ENCODE results near the gene OASL. TPM values are rescaled to one million over a fixed set of nuclear protein-coding genes. Genes with fewer than 3 reads are reported as not detected.
A peak's percentile ranks its signal among the peaks of the same experiment; 100 is the strongest.
"Not testable (repeated sequence)": the region's sequence is repeated elsewhere in the genome, so short reads cannot be mapped to it uniquely, and the experiment has no call there.

Gene OASL
- total RNA-seq, 1 donor = under 0.01 TPM

DNA sequence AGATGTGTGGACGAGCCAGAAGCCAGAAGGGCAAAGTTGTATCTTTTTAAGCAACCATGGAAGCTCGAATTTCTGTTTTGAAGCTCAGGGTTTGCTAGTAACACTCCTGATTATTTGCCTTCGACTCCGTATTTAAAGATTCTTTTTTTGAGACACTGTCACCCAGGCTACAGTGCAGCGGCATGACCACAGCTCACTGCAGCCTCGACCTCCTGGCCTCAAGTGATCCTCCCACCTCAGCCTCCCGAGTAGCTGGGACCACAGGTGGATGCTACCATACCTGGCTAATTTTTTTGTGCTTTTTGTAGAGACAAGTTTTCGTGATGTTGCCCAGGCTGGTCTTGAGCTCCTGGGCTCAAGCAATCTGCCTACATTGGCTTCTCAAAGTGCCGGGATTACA is 18.7 kb upstream of the OASL start:
- DNase-seq (ENCODE audit: low read depth) = no peak
- H3K4me3 ChIP-seq (ENCODE audit: low read depth, low read length) = no peak overlapping the region
- TF ChIP-seq, protein P1, sequence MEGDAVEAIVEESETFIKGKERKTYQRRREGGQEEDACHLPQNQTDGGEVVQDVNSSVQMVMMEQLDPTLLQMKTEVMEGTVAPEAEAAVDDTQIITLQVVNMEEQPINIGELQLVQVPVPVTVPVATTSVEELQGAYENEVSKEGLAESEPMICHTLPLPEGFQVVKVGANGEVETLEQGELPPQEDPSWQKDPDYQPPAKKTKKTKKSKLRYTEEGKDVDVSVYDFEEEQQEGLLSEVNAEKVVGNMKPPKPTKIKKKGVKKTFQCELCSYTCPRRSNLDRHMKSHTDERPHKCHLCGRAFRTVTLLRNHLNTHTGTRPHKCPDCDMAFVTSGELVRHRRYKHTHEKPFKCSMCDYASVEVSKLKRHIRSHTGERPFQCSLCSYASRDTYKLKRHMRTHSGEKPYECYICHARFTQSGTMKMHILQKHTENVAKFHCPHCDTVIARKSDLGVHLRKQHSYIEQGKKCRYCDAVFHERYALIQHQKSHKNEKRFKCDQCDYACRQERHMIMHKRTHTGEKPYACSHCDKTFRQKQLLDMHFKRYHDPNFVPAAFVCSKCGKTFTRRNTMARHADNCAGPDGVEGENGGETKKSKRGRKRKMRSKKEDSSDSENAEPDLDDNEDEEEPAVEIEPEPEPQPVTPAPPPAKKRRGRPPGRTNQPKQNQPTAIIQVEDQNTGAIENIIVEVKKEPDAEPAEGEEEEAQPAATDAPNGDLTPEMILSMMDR (IDR thresholded peaks at IDR 0.05; ENCODE audit: insufficient read depth, low read depth, low read length) = no peak

DNA sequence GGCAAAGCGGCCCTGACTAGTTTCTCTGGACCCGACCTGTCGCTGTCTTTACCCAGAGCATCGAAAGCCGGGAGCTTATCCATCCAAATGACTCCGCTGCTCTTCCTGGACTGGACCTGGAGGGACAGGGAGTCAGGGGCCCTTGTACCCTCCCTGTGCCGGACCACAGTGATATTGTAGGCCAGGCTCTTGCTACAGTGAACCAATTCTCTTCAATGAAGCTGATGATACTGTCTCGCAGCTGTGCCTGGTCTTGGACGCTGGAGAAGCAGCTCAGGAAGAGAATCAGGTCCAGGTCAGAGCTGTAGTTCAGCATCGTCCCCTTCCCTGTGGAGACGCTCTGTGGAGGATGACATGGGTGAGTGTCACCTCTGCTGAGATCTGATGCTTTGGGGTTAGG is 14.7 kb upstream of the OASL start:
- TF ChIP-seq, protein P1 (IDR thresholded peaks at IDR 0.05; ENCODE audit: insufficient read depth, low read depth, low read length) = no peak
- H3K4me3 ChIP-seq (ENCODE audit: low read depth, low read length) = no peak overlapping the region
- DNase-seq (ENCODE audit: low read depth) = no peak

DNA sequence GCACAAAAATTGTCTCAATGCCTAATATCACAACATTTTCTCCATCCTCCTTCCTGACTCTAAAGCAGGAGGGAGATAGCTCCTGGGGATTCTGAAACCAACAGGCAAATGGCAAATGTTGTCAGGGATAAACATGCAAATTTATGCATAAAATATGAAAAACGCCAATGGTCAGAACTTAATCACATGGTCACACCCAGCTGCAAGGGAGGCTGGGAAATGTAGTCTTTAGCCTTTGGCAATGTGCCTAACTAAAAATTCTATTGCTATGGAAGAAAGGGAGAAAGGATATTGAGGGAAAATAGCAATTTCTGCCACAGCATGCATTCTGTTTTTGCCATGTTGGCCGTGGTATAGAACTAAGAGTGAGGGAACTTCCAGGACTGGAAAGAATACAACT is 11.7 kb upstream of the OASL start:
- TF ChIP-seq, protein P1 (IDR thresholded peaks at IDR 0.05; ENCODE audit: insufficient read depth, low read depth, low read length) = no peak
- no peak overlapping the region for H3K4me3 ChIP-seq (ENCODE audit: low read depth, low read length)
- DNase-seq (ENCODE audit: low read depth) = no peak

DNA sequence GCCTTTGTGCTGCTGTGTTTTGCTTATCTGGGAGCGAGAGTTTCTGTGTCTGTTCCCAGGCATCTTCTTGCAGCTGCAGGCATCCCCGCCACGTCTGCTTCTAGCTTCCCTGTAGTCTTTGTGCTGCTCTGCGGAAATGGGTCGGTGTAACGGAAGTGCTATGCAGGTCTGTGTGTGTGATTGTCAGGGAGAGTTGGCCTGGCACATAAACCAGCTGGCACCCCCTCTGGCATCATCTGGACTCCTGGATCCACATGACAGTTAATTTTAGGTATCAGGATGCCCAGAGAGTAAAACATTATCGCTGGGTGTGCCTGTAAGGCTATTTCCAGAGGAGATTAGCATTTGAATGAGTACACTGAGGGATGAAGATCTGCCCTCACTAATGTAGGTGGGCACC is 9.4 kb upstream of the OASL start:
- H3K4me3 ChIP-seq (ENCODE audit: low read depth, low read length) = no peak overlapping the region
- DNase-seq (ENCODE audit: low read depth) = no peak
- TF ChIP-seq, protein P1 (IDR thresholded peaks at IDR 0.05; ENCODE audit: insufficient read depth, low read depth, low read length) = no peak

DNA sequence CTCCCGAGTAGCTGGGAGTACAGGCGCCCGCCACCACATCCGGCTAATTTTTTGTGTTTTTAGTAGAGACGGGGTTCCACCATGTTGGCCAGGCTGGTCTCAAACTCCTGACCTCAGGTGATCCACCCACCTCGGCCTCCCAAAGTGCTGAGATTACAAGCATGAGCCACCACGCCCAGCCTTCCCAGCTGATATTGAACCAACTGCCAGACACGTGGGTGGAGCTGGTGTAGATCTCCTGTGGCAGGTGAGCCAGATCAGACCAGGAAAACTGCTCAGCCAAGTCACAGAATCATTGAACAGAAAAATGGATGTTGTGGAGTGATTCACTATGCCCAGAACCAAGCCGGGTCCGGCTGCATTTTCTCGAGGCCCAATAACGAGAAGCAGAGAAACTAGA is 8.4 kb upstream of the OASL start:
- DNase-seq (ENCODE audit: low read depth); H3K4me3 ChIP-seq (ENCODE audit: low read depth, low read length): not testable (repeated sequence)

DNA sequence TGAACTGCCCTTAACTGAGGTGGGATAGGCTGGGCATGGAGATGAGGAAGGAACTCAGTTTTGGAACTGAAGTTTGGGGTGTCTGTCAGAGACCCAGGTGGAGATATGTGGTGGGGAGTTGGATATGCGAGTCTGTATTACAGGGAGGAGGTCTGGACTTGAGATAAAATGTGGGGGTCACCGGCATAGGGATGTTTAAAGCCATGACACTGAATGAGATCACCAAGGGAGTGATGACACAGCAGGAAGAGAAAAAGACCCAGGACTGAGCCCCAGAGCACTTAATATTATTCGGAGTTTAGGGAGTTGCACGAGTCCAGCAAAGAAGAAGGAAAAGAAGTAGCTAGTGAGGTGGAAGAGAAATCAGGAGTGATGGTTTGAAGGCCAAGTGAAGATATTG is 4.0 kb upstream of the OASL start:
- TF ChIP-seq, protein P1 (IDR thresholded peaks at IDR 0.05; ENCODE audit: insufficient read depth, low read depth, low read length) = no peak
- no peak for DNase-seq (ENCODE audit: low read depth)

DNA sequence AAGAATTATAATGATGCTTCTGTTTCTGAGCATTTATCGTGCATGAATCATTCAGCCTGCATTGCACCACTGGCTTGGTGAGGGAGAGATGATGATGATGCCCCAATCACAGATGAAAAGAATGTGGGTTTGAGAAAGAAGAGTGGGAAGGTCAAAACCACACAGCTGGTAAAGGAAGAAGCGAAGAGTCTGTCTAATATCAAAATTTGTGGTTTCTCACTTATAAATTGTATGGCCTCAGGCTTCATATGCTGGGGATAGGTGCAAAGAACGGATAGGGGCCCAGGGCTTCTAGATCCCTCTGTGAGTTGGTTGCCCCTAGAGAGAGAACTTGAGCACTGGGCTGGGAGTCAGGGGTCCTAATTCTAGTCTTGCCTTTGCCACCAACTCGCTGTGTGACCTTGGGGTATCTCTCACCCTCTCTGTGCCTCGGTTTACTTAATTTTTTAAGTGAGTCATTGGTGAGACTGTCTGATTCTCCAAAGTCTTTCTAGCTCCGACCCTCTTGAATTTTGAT is 2.2 kb downstream of the OASL start:
- no peak overlapping the region for H3K4me3 ChIP-seq (ENCODE audit: low read depth, low read length)
- peak; percentile 58 for DNase-seq (ENCODE audit: low read depth)
- TF ChIP-seq, protein P1 (IDR thresholded peaks at IDR 0.05; ENCODE audit: insufficient read depth, low read depth, low read length) = no peak

More for the DNA sequence above, 4.0 kb upstream of the OASL start:
- no peak overlapping the region for H3K4me3 ChIP-seq (ENCODE audit: low read depth, low read length)

All from fibroblast of villous mesenchyme (primary cell).